Measurements from ENCODE around the gene UBE3C.

DNA sequence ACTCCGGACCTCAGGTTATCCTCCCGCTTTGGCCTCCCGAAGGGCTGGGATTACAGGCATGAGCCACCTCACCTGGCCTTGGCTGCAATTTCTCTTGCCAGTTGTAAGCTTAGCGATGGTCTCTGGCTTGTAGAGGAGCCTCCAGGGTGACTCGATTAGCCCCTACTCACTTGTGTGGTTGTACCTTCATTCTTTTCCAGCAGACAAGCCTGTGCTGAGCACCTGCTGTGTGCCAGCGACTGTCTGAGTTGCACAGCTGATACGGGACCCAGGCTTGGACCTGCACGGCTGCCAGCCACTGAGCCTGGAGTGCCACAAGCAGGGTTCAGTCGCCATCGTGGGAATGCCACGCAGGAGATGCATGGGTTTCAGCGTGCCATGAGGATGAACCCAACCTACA lies 156.0 kb downstream of the UBE3C start:
- TF ChIP-seq NFIC (IDR thresholded peaks at IDR 0.05) (no peak), CEBPB (IDR thresholded peaks at IDR 0.05) (no peak), YY1 (IDR thresholded peaks at IDR 0.05; ENCODE audit: low read depth) (no peak), TAF1 (IDR thresholded peaks at IDR 0.05; ENCODE audit: low read depth) (no peak), EGR1 (IDR thresholded peaks at IDR 0.05) (no peak), RAD21 (IDR thresholded peaks at IDR 0.05; ENCODE audit: low read depth) (no peak)
- TF ChIP-seq, protein P1, sequence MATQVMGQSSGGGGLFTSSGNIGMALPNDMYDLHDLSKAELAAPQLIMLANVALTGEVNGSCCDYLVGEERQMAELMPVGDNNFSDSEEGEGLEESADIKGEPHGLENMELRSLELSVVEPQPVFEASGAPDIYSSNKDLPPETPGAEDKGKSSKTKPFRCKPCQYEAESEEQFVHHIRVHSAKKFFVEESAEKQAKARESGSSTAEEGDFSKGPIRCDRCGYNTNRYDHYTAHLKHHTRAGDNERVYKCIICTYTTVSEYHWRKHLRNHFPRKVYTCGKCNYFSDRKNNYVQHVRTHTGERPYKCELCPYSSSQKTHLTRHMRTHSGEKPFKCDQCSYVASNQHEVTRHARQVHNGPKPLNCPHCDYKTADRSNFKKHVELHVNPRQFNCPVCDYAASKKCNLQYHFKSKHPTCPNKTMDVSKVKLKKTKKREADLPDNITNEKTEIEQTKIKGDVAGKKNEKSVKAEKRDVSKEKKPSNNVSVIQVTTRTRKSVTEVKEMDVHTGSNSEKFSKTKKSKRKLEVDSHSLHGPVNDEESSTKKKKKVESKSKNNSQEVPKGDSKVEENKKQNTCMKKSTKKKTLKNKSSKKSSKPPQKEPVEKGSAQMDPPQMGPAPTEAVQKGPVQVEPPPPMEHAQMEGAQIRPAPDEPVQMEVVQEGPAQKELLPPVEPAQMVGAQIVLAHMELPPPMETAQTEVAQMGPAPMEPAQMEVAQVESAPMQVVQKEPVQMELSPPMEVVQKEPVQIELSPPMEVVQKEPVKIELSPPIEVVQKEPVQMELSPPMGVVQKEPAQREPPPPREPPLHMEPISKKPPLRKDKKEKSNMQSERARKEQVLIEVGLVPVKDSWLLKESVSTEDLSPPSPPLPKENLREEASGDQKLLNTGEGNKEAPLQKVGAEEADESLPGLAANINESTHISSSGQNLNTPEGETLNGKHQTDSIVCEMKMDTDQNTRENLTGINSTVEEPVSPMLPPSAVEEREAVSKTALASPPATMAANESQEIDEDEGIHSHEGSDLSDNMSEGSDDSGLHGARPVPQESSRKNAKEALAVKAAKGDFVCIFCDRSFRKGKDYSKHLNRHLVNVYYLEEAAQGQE (IDR thresholded peaks at IDR 0.05; ENCODE audit: low read depth), result no peak
- TF ChIP-seq, protein P2, sequence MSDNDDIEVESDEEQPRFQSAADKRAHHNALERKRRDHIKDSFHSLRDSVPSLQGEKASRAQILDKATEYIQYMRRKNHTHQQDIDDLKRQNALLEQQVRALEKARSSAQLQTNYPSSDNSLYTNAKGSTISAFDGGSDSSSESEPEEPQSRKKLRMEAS (IDR thresholded peaks at IDR 0.05), result no peak

Measured in Ishikawa (cell line).